Skeletal muscle tissue (tissue), 4 donors: ENCODE measurements around the gene WDFY1. TPM values are rescaled to one million over a fixed set of nuclear protein-coding genes. Genes with fewer than 3 reads are reported as not detected.

ENCODE experiments used
- H3K27ac ChIP-seq: one replicate; pipeline ENCODE4 v1.7.0; 2013; ENCODE audit warnings: mild to moderate bottlenecking, low read depth, low read length, inconsistent platforms
- H3K27me3 ChIP-seq, 3 donors: one replicate each; pipeline ENCODE4 v1.7.0; 2013; ENCODE audit warnings: low read length in 3 of 3; ENCODE audit not compliant: control insufficient read depth in 3 of 3, insufficient read depth in 3 of 3
- H3K36me3 ChIP-seq, 3 donors: one replicate each; pipeline ENCODE4 v1.7.0; 2013; ENCODE audit warnings: low read length in 3 of 3; ENCODE audit not compliant: control insufficient read depth in 3 of 3, insufficient read depth in 3 of 3
- H3K4me1 ChIP-seq, 3 donors: one replicate each; pipeline ENCODE4 v1.7.0; 2013; ENCODE audit warnings: low read length in 3 of 3, mild to moderate bottlenecking in 3 of 3; ENCODE audit not compliant: control insufficient read depth in 3 of 3, insufficient read depth in 3 of 3
- H3K4me3 ChIP-seq, 3 donors: one replicate each; pipeline ENCODE4 v1.7.0; 2013; ENCODE audit warnings: low read length in 3 of 3
- H3K9ac ChIP-seq, 3 donors: one replicate each; pipeline ENCODE4 v1.7.0; 2013; ENCODE audit warnings: low read length in 3 of 3, mild to moderate bottlenecking in 3 of 3, moderate library complexity in 2 of 3, low read depth in 1 of 3
- H3K9me3 ChIP-seq, 3 donors: one replicate each; pipeline ENCODE4 v1.7.0; 2013; ENCODE audit warnings: low read length in 3 of 3; ENCODE audit not compliant: control insufficient read depth in 3 of 3
- total RNA-seq: library from RNA; depleted of rRNA; stranded (reverse); fragments of >200 nt; gene quantifications from one replicate; pipeline ENCODE4 v1.2.3, GENCODE V29; 2014
- donor health status: Osteomylitis.

Gene WDFY1
- total RNA-seq, 1 donor from 2014 or later: 38.1 TPM

DNA sequence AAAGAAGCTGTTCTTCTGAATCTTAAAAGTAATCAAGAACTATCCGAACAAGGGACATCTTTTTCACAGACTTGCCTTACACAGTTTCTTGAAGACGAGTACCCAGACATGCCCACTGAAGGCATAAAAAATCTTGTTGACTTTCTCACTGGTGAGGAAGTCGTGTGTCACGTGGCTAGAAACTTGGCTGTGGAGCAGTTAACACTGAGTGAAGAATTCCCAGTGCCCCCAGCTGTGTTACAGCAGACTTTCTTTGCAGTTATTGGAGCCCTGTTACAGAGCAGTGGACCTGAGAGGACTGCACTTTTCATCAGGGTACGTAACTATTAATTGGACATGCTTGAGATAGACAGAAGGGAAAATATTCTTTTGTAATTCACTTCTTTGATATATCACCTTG, 14.6 kb upstream of the WDFY1 start:
- Histone ChIP-seq H3K4me1 (peaks cover 27 to 50% (median 43%) of the 10 kb centered on the region in 3 donors), H3K9me3 (no peaks in the 10 kb centered on the region), H3K27ac (peak overlapping the region; percentile 8), H3K36me3 (peaks cover 4 to 19% (median 13%) of the 10 kb centered on the region in 3 donors), H3K27me3 (no peaks in the 10 kb centered on the region), H3K9ac (peak overlapping the region in 1 of 3 donors; percentile 34), H3K4me3 (peak overlapping the region in 1 of 3 donors; percentile 34)

DNA sequence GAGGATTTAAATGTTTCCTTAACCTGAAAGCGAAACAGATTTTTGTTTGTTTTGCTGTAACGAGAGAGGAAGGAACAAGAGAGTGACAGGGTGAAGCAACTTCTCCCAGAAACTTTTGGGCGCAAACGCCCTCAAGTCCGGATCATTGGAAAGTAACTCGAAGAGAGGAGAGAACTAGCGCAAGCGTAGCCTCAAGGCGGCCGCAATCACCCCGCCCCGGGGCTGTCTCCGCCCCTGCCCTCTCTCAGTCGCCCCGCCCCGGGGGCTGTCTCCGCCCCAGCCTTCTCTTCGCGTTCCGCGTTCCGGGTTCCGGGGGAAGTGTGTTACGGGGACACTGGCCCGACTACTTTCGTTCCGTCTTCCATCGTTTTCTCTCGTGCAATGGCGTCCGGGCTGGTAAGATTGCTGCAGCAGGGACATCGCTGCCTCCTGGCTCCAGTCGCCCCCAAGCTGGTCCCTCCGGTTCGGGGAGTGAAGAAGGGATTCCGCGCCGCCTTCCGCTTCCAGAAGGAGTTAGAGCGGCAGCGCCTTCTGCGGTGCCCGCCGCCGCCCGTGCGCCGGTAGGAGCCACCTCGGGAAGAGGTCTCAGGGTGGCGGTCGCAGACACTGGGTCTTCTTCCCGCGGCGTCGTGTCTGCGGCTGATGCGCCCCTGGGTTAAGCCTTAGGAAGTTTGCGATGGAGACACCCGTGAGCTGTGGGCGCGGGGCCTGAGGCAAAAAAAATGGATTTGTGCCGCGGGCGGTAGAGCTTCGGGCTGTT, 12.1 kb upstream of the WDFY1 start, which contains the start of gene MRPL44:
TSS of gene MRPL44 (plus strand) at position 372 of the 760 bp plus-strand sequence. CDS start at position 382, 10 bp downstream.
- H3K4me3 ChIP-seq: peak within 1 kb of the TSS; percentile 90 to 98 (median 90)
- peaks cover 27 to 46% (median 43%) of the 10 kb centered on the region in 3 donors for H3K4me1 ChIP-seq
- H3K27me3 ChIP-seq: no peaks in the 10 kb centered on the region
- peaks cover 4 to 11% (median 9%) of the 10 kb centered on the region in 3 donors for H3K36me3 ChIP-seq
- peak within 1 kb of the TSS; percentile 78 for H3K27ac ChIP-seq
- H3K9me3 ChIP-seq: no peaks in the 10 kb centered on the region
- H3K9ac ChIP-seq: peak within 1 kb of the TSS; percentile 92 to 97 (median 93)

DNA sequence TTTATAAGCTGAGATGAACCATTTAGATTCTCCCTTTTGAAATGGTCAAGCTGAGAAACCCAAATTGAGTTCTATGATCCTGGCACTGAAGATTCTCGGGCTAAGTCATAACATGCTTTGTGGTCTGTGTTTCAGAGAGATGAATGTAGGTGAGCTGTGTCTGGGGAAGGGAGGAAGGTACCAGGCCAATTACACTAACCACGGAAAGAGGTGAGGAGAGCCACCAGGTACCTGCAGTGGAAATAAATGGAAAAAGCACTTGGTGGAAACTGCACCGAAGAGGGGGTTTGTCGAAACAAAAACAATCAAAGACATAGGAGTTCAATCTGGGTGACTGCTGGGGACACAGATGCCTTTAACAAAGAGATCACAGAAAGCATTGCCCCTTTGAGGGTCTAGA, 11.2 kb upstream of the WDFY1 start:
- Histone ChIP-seq H3K27ac (peak overlapping the region; percentile 78), H3K4me3 (peak overlapping the region in 1 of 3 donors; percentile 63), H3K27me3 (no peaks in the 10 kb centered on the region), H3K9me3 (no peaks in the 10 kb centered on the region), H3K9ac (peak overlapping the region in 2 of 3 donors; percentile 80 to 97), H3K4me1 (peaks cover 23 to 36% (median 36%) of the 10 kb centered on the region in 3 donors), H3K36me3 (peaks cover 4 to 11% (median 9%) of the 10 kb centered on the region in 3 donors)

DNA sequence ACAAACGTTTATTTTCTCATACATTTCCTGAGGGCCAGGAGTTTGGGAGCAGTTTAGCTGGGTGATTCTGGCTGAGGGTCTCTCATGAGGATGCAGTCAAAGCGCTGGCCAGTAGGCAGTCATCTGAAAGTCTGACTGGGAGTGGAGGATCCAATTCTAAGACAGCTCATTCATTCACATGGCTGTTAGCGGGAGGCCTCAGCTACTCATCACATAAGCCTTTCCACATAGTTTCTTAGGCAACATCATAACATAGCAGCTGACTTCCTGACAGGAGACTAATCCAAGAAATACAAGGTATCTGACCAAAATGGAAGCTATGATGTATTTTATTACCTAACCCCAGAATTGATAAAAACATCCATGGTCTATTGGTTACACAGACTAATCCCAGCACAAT, 9.3 kb upstream of the WDFY1 start:
- no peak overlapping the region for H3K4me3 ChIP-seq
- no peaks in the 10 kb centered on the region for H3K27me3 ChIP-seq
- H3K9ac ChIP-seq: no peak overlapping the region
- no peaks in the 10 kb centered on the region for H3K36me3 ChIP-seq
- H3K9me3 ChIP-seq: no peaks in the 10 kb centered on the region
- peaks cover 15 to 20% (median 18%) of the 10 kb centered on the region in 3 donors for H3K4me1 ChIP-seq
- no peak overlapping the region for H3K27ac ChIP-seq

DNA sequence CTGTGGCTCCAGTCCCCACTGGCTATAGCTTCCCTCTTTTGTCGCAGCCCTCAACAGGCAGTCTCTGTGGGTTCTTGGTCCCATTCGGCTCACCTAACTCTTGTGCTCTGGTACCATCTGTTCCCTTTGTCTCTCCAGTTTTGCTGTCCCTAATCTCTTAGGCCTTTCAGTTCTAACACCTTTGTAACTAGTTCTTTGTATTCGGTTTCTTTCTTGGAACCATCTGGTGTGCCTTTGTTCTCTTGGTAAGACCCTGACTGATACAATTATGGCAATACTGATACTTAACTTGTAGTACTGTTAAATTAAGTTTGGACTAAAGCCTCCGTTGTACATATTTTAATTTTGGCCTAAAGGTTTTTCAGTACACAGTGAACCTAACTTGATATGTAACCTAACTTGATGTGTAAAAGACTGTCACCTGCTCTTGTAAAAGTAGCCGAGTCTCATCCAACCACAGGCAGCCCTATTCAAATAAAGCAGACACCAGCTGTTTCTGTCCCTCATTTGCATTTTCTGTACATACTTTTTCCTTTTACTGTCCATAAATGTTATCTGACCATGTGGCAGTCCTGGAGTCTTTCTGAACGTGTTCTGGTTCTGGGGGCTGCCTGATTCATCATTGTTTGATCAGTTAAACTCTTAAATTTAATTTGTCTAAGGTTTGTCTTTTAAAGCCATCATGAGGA, 7.3 kb upstream of the WDFY1 start:
- peaks cover 4 to 5% (median 5%) of the 10 kb centered on the region in 3 donors for H3K4me1 ChIP-seq
- H3K27ac ChIP-seq: no peak overlapping the region
- no peaks in the 10 kb centered on the region for H3K9me3 ChIP-seq
- no peak overlapping the region for H3K9ac ChIP-seq
- H3K36me3 ChIP-seq: no peaks in the 10 kb centered on the region
- no peaks in the 10 kb centered on the region for H3K27me3 ChIP-seq
- H3K4me3 ChIP-seq: no peak overlapping the region

DNA sequence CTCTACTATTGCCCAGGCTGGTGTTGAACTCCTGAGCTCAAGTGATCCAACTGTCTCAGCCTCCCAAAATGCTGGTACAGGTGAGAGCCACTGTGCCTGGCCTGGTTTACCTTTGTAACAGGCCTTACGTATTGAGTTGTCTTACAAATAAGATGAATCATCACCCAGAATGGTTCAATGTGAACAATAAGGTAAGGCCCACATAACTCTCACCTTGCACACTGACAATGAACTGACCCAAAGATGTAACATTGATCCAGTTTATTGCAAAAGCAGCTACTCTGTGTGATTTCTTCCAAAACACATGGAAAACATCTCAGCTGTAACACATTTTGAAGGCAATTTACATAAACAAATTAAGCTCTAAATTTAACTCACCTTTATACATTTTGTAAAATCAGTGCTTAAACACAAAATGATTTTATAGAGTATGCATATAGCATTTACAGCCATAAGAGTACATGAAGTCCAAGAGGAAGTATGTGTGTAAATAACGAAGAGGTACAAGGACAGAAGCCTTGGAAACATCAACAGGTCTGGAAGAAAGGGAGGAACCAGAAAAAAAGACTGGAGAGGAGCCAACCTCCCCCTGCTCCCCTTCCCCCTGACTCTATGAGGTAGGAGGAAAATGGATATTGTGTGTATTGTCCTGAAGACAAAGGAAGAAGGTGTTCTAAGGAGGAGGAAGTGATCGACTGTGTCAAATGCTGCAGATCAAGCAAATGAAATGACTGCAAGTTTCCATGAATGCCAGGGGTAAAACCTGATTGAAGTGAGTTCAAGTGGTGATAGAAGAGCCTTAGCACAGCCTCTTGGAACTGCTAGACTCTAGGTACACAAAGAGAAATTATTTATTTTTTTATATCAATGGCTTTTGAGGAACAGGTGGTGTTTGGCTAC, 5.6 kb upstream of the WDFY1 start:
- Histone ChIP-seq H3K4me1 (peaks cover 0 to 1% (median 1%) of the 10 kb centered on the region in 3 donors), H3K9ac (no peak overlapping the region), H3K27me3 (no peaks in the 10 kb centered on the region), H3K36me3 (no peaks in the 10 kb centered on the region), H3K27ac (no peak overlapping the region), H3K4me3 (no peak overlapping the region), H3K9me3 (no peaks in the 10 kb centered on the region)

DNA sequence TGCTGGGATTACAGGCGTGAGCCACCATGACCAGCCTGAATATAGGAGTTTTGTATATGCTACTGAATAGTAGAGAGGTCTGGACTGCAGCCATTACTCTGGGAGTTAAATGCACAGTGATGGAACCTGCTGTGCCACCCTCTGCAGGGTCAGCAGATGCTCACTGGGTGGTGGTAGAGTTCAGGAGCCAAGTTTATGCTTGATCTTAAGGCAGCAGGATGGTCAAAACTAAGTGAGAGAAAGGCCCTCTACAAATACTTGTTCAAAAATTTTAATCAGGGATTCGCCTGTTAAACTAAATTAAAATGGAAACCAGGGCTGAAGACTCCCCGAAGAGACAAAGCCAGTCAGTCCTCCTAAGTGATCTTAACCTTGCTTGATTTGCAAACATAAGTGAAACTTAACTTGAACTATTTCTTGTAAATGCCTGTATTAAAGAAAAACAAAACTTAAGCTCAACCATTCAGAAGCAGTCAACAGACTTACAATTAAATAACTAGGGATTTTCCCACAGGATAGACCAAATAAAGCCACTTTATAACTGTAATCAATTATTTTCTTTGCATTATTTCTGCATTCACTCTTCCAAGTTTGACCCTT, 4.2 kb upstream of the WDFY1 start:
- Histone ChIP-seq H3K9ac (no peak overlapping the region), H3K9me3 (no peaks in the 10 kb centered on the region), H3K27ac (no peak overlapping the region), H3K4me3 (no peak overlapping the region), H3K27me3 (no peaks in the 10 kb centered on the region), H3K4me1 (peaks cover 3 to 6% (median 4%) of the 10 kb centered on the region in 3 donors), H3K36me3 (no peaks in the 10 kb centered on the region)

DNA sequence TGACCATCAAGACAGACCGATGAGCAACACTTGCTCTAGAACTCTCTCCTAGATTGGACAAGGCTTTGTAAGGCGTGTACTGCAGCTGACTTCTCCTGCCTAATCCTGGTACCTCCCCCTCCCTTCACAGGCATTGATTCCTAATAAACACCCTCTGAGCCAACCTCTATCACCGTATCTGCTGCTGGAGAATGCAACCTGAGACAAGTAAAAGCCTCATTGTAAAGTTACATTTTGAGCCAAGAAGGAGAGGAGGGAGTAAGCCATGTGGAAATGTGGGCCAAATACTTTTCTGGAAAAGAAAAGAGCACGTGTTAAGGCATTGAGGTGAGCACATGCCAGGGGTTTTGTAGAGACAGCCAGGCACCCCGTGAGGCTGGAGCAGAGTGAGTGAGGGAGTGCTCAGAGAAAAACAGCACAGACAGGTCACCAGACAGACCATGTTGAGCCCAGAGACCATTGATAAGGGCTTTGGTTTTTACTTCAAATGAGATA, 2.6 kb upstream of the WDFY1 start:
- H3K36me3 ChIP-seq: no peaks in the 10 kb centered on the region
- H3K4me1 ChIP-seq: peaks cover 14 to 17% (median 15%) of the 10 kb centered on the region in 3 donors
- no peak overlapping the region for H3K4me3 ChIP-seq
- no peak overlapping the region for H3K27ac ChIP-seq
- H3K9ac ChIP-seq: no peak overlapping the region
- no peaks in the 10 kb centered on the region for H3K27me3 ChIP-seq
- no peaks in the 10 kb centered on the region for H3K9me3 ChIP-seq

DNA sequence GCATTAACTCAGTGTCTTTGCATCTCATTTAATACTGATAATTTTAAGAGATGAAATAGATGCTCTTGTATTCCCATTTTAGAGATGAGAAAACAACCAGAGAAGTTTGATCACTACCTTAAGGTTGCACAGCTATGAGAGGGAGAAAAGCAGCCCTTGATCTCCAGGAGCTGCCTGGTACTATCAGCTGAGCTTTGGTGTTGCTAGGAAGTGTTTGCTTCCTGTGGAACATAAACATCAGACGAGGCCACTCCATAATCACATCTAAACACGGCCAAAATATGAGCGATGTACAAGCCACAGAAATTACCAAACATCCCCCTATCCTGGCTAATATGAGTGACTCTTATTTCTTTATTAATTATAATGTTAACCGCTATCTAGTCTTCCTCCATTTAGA, 620 bp upstream of the WDFY1 start:
- Histone ChIP-seq H3K4me1 (peaks cover 17 to 21% (median 20%) of the 10 kb centered on the region in 3 donors), H3K27me3 (no peaks in the 10 kb centered on the region), H3K36me3 (no peaks in the 10 kb centered on the region), H3K9ac (no peak overlapping the region), H3K9me3 (no peaks in the 10 kb centered on the region), H3K4me3 (peak overlapping the region; percentile 50 to 94 (median 90)), H3K27ac (no peak overlapping the region)
